GM12878 (cell line): ENCODE data around the gene PPP1CA. TPM values are rescaled to one million over a fixed set of nuclear protein-coding genes. Genes with fewer than 3 reads are reported as not detected.
A peak's percentile ranks its signal among the peaks of the same experiment; 100 is the strongest.

Experiments
- BACH1 ChIP-seq: fragments of 450-650 bp; IDR thresholded peaks from 2 replicates; pipeline ENCODE4 v1.6.1; 2017; ENCODE audit warnings: mild to moderate bottlenecking, borderline replicate concordance
- BCL3 ChIP-seq: IDR thresholded peaks from 2 replicates; pipeline ENCODE4 v1.6.1; 2011; ENCODE audit warnings: borderline replicate concordance, low read depth, mild to moderate bottlenecking, moderate library complexity, low read length; ENCODE audit not compliant: insufficient read depth, poor library complexity, severe bottlenecking
- E2F4 ChIP-seq: IDR thresholded peaks from 2 replicates; pipeline ENCODE4 v1.6.1; 2012; ENCODE audit warnings: low read depth, low read length, improper control_type of control experiment
- EED ChIP-seq: sonication (generic); IDR thresholded peaks from 2 replicates; pipeline ENCODE4 v1.6.1; 2016; ENCODE audit warnings: antibody characterized with exemption, low read depth
- GABPA ChIP-seq: IDR thresholded peaks from 2 replicates; pipeline ENCODE4 v1.6.1; 2014; ENCODE audit warnings: antibody characterized with exemption, low read depth, mild to moderate bottlenecking, inconsistent platforms
- MAX ChIP-seq: IDR thresholded peaks from 2 replicates; pipeline ENCODE4 v1.6.1; 2012; ENCODE audit warnings: low read depth, low read length, improper control_type of control experiment
- MXI1 ChIP-seq: fragments of 150-350 bp; IDR thresholded peaks from 2 replicates; pipeline ENCODE4 v1.6.1; 2011; ENCODE audit warnings: low read depth, mild to moderate bottlenecking, inconsistent platforms, low read length, improper control_type of control experiment
- PKNOX1 ChIP-seq: fragments of 450-650 bp; IDR thresholded peaks from 2 replicates; pipeline ENCODE4 v1.6.1; 2016; ENCODE audit warnings: mild to moderate bottlenecking
- RELB ChIP-seq: fragments of 450-650 bp; IDR thresholded peaks from 2 replicates; pipeline ENCODE4 v1.6.1; 2017; ENCODE audit warnings: low read depth, mild to moderate bottlenecking, moderate library complexity
- USF2 ChIP-seq: IDR thresholded peaks from 2 replicates; pipeline ENCODE4 v1.6.1; 2011; ENCODE audit warnings: low read depth, low read length, improper control_type of control experiment, borderline replicate concordance
- WRNIP1 ChIP-seq: IDR thresholded peaks from 2 replicates; pipeline ENCODE4 v1.6.1; 2011; ENCODE audit warnings: low read depth, low read length, improper control_type of control experiment, borderline replicate concordance
- ZBTB11 ChIP-seq: fragments of 450-650 bp; formaldehyde crosslinking; IDR thresholded peaks from 2 replicates; pipeline ENCODE4 v1.5.0; 2022; ENCODE audit warnings: mild to moderate bottlenecking, missing genetic modification characterization
- ZBTB40 ChIP-seq: fragments of 450-650 bp; IDR thresholded peaks from 2 replicates; pipeline ENCODE4 v1.6.1; 2016; ENCODE audit warnings: mild to moderate bottlenecking, moderate library complexity, borderline replicate concordance
- polyA plus RNA-seq, 11 experiments: library from polyadenylated mRNA; depleted of rRNA in 4 of 11; unstranded in 6 of 11; stranded (reverse) in 5 of 11; fragments of >200 nt; fragmentation: Nextera tagmentation in 4 of 11; fragmentation: Illumina TruSeq in 1 of 11; extraction: Ambion mirVana in 4 of 11; extraction: Trizol in 1 of 11; gene quantifications; 1 replicate in 1 of 11; 2 replicates in 10 of 11; pipeline versions ENCODE4 v1.2.1 to v1.2.3, GENCODE V29; 2011 to 2016; ENCODE audit warnings: inconsistent platforms in 2 of 11, missing spikeins in 2 of 11, low read depth in 1 of 11
- total RNA-seq, 4 experiments: library from RNA; depleted of rRNA in 3 of 4; stranded (reverse); fragments of >200 nt in 3 of 4; fragmentation: Illumina TruSeq in 1 of 4; extraction: Trizol in 1 of 4; gene quantifications; 2 replicates each; pipeline versions ENCODE4 v1.2.1 to v1.2.3, GENCODE V29; 2013 to 2021

The PPP1CA gene
- total and polyA plus RNA-seq, 10 of the 15 experiments (the other 5 are each of a cell fraction or from before 2014, with no cell fraction given), result 26.4 to 458 (median 240) TPM

- 0 out of 2 replicates have a peak, but pooled peaks have one; percentile 19 for TF ChIP-seq MXI1
- TF ChIP-seq E2F4, result no peak
- TF ChIP-seq BACH1, result 0 out of 2 replicates have a peak, but pooled peaks have one; percentile 34
- no peak; the same call in 1 of the 2 replicates for TF ChIP-seq PKNOX1
- no peak for TF ChIP-seq BCL3
- TF ChIP-seq GABPA, result no peak
- TF ChIP-seq EED, result peak; percentile 56; the same call in 1 of the 2 replicates
- TF ChIP-seq MAX, result no peak
- no peak for TF ChIP-seq ZBTB11 (CRISPR knock-in tag)
- no peak for TF ChIP-seq RELB
- TF ChIP-seq WRNIP1, result no peak
- TF ChIP-seq USF2, result no peak
- no peak for TF ChIP-seq ZBTB40
These were observed 35.6 kb upstream of the PPP1CA start, which contains the start of gene PTPRCAP (continued) for GRCh38 chr11:67437082-67437808.
